Activated CD4-positive, alpha-beta T cell treated with anti-CD3 and anti-CD28 coated beads for 48 hours (primary cell): Measurements from ENCODE around the gene DRD1.
"Not testable (repeated sequence)": the region's sequence is repeated elsewhere in the genome, so short reads cannot be mapped to it uniquely, and the experiment has no call there.

ENCODE experiments used
- DNase-seq: peaks from one replicate; pipeline ENCODE4 v3.0.0-alpha.2; 2020

DRD1 gene

GRCh38 chr5:175466700-175467318 is 22.8 kb upstream of the DRD1 start:
- DNase-seq: no peak

- no peak for DNase-seq
These were observed 21.3 kb upstream of the DRD1 start for GRCh38 chr5:175465282-175465681.

- DNase-seq: no peak
These were observed 20.9 kb upstream of the DRD1 start for GRCh38 chr5:175464942-175465233.

GRCh38 chr5:175464074-175464941 is 20.3 kb upstream of the DRD1 start:
- peak; percentile 82 for DNase-seq

GRCh38 chr5:175463641-175464040 is 19.7 kb upstream of the DRD1 start:
- no peak for DNase-seq

- DNase-seq: no peak
These were observed 17.4 kb upstream of the DRD1 start for GRCh38 chr5:175461370-175461769.

- no peak for DNase-seq
These were observed 16.6 kb upstream of the DRD1 start for GRCh38 chr5:175460552-175460951.

- no peak for DNase-seq
These were observed 16.1 kb upstream of the DRD1 start for GRCh38 chr5:175460126-175460525.

- DNase-seq: no peak
These were observed 13.5 kb upstream of the DRD1 start for GRCh38 chr5:175457466-175457865.

GRCh38 chr5:175456105-175456742 is 12.2 kb upstream of the DRD1 start:
- DNase-seq: no peak

GRCh38 chr5:175454338-175454737 is 10.4 kb upstream of the DRD1 start:
- DNase-seq: not testable (repeated sequence)

- DNase-seq: no peak
These were observed 8.2 kb upstream of the DRD1 start for GRCh38 chr5:175452166-175452565.

- DNase-seq: no peak
These were observed 4.3 kb upstream of the DRD1 start for GRCh38 chr5:175448276-175448675.

GRCh38 chr5:175447571-175447970 is 3.6 kb upstream of the DRD1 start:
- no peak for DNase-seq

- DNase-seq: not testable (repeated sequence)
These were observed 2.4 kb upstream of the DRD1 start for GRCh38 chr5:175446378-175446777.

GRCh38 chr5:175444905-175445456 is 999 bp upstream of the DRD1 start:
- no peak for DNase-seq

- no peak for DNase-seq
These were observed 395 bp downstream of the DRD1 start for GRCh38 chr5:175443514-175444059.

- no peak for DNase-seq
These were observed 5.6 kb downstream of the DRD1 start for GRCh38 chr5:175438234-175438857.

GRCh38 chr5:175436359-175436758 is 7.6 kb downstream of the DRD1 start:
- no peak for DNase-seq

- DNase-seq: no peak
These were observed 9.2 kb downstream of the DRD1 start for GRCh38 chr5:175434800-175435199.

GRCh38 chr5:175427762-175428161 is 16.2 kb downstream of the DRD1 start:
- DNase-seq: no peak

GRCh38 chr5:175424594-175424993 is 19.4 kb downstream of the DRD1 start:
- DNase-seq: not testable (repeated sequence)

GRCh38 chr5:175422058-175422457 is 21.9 kb downstream of the DRD1 start:
- DNase-seq: no peak
